NCI-H2227 treated with DMSO at 0.1 percent for 48 hours (cell line): Measurements from ENCODE around the gene REN.

Source experiments
- DNase-seq: peaks from one replicate; lab custom pipeline; 2025; lab: John Stamatoyannopoulos, UW

REN gene

GRCh38 chr1:204106825-204107224, 59.3 kb downstream of the REN start:
- DNase-seq = no peak

GRCh38 chr1:204105131-204105515, 61.0 kb downstream of the REN start:
- no peak for DNase-seq
